Left lung (tissue), 10 donors: ENCODE measurements around the gene SNRK. TPM values are rescaled to one million over a fixed set of nuclear protein-coding genes. Genes with fewer than 3 reads are reported as not detected.

ENCODE experiments used
- ATAC-seq: fragments of 200-7000 bp; cut with Tn5 transposase; one replicate; pipeline ENCODE4 v1.9.1; 2020; ENCODE audit warnings: moderate library complexity
- DNase-seq, 4 donors: peaks; one replicate each; pipeline ENCODE4 v3.0.0-alpha.2; 2013 to 2020
- H3K27ac ChIP-seq, 2 donors: fragments of 200-600 bp; sonication (generic) in 1 of 2; one replicate each; pipeline versions ENCODE4 v1.5.0 to v1.8.0; 2020 to 2021
- H3K27me3 ChIP-seq, 2 donors: fragments of 200-600 bp; sonication (generic) in 1 of 2; one replicate each; pipeline versions ENCODE4 v1.5.0 to v1.8.0; 2020 to 2021
- H3K36me3 ChIP-seq, 2 donors: fragments of 200-600 bp; sonication (generic) in 1 of 2; one replicate each; pipeline versions ENCODE4 v1.5.0 to v1.8.0; 2020 to 2021
- H3K4me1 ChIP-seq, 2 donors: fragments of 200-600 bp; one replicate each; pipeline ENCODE4 v1.8.0; 2021
- H3K4me3 ChIP-seq, 2 donors: fragments of 200-600 bp; sonication (generic) in 1 of 2; one replicate each; pipeline versions ENCODE4 v1.5.0 to v1.8.0; 2020 to 2021; ENCODE audit warnings: mild to moderate bottlenecking in 1 of 2
- H3K9me3 ChIP-seq, 2 donors: fragments of 200-600 bp; sonication (generic) in 1 of 2; one replicate each; pipeline versions ENCODE4 v1.5.0 to v1.8.0; 2020 to 2021
- intact Hi-C, 2 donors: fragments of 100-400 bp; cut with DNase I; formaldehyde crosslinking; loops; one replicate each; pipeline versions ENCODE4 v1.11.2 to v1.14.2; 2022
- polyA plus RNA-seq, 6 donors: library from polyadenylated mRNA; unstranded; fragments of 120-200 nt; gene quantifications; one replicate each; pipeline ENCODE4 v1.2.1, GENCODE V29; 2013; ENCODE audit not compliant: insufficient read length in 6 of 6
- total RNA-seq, 2 donors: library from RNA; stranded (reverse); fragmentation: NEBNext Ultra II Directional; extraction: Animal tissue kit (Norgen Biotek cat#: 25700); gene quantifications; one replicate each; pipeline ENCODE4 v1.2.1, GENCODE V29; 2021
- TF ChIP-seq, protein P1 (sequence below), 2 donors: fragments of 200-600 bp; sonication (generic) in 1 of 2; IDR thresholded peaks; one replicate each; pipeline versions ENCODE4 v1.5.0 to v1.8.0; 2021; ENCODE audit warnings: antibody characterized with exemption in 2 of 2
- donor health status: DM: no; HTN: yes; CAD: no.
- donor health status: DM: no; HTN: no; CAD: no.

The SNRK gene
- total and polyA plus RNA-seq, 8 donors: 29.5 to 72.3 (median 64.7) TPM

DNA sequence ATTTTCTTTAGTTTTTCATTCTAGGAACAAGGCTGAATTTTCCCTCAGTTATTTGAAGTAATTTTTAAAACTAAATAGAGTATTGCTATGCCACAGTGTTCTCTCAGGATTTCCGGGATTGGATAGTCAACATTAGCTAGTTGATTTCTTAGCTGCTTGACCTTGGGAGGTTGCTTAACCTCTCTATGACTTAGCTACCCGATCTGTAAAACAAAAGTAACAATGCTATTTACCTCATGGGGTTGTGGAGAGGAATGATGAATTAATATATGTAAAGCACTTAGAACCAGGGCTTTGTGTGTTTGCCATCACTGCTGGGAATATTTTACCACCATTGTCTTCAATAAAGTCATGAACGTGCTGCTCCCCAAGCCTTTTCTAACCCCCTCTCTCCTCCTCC is 57.5 kb downstream of the SNRK start:
- H3K4me3 ChIP-seq: no peak overlapping the region
- H3K27ac ChIP-seq: no peak overlapping the region
- TF ChIP-seq, protein P1, sequence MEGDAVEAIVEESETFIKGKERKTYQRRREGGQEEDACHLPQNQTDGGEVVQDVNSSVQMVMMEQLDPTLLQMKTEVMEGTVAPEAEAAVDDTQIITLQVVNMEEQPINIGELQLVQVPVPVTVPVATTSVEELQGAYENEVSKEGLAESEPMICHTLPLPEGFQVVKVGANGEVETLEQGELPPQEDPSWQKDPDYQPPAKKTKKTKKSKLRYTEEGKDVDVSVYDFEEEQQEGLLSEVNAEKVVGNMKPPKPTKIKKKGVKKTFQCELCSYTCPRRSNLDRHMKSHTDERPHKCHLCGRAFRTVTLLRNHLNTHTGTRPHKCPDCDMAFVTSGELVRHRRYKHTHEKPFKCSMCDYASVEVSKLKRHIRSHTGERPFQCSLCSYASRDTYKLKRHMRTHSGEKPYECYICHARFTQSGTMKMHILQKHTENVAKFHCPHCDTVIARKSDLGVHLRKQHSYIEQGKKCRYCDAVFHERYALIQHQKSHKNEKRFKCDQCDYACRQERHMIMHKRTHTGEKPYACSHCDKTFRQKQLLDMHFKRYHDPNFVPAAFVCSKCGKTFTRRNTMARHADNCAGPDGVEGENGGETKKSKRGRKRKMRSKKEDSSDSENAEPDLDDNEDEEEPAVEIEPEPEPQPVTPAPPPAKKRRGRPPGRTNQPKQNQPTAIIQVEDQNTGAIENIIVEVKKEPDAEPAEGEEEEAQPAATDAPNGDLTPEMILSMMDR (IDR thresholded peaks at IDR 0.05): no peak
- intact Hi-C loops: no loop called here
- no peaks in the 10 kb centered on the region for H3K4me1 ChIP-seq
- peaks cover 3 to 98% of the 10 kb centered on the region in 2 donors for H3K36me3 ChIP-seq
- no peaks in the 10 kb centered on the region for H3K27me3 ChIP-seq
- peaks cover 0 to 5% of the 10 kb centered on the region in 2 donors for H3K9me3 ChIP-seq
- DNase-seq: no peak
- ATAC-seq: no peak

DNA sequence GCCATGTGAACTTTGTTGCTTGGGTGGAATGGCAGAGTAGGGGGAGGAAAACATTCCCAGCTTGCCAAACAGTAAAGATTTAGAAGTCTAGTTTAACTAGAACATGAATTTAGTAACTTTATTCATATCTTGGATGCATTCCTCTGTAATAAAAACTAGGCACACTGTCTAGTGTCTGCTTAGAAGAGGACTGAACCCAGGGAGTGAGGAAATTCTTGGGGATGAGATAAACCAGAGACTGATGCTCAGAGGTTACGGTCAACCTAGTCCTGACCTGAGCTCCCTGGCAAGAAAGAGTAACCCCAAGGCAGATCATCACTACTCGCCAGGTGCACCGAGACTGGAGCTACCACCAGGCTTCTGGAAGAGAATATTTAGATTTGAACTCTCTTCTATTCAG is 58.2 kb downstream of the SNRK start:
- Histone ChIP-seq H3K27ac (peak overlapping the region in 1 of 2 donors; percentile 38), H3K4me3 (no peak overlapping the region), H3K27me3 (no peaks in the 10 kb centered on the region), H3K4me1 (no peaks in the 10 kb centered on the region), H3K36me3 (peaks cover 3 to 98% of the 10 kb centered on the region in 2 donors), H3K9me3 (no peaks in the 10 kb centered on the region)
- ATAC-seq: no peak
- TF ChIP-seq, protein P1 (IDR thresholded peaks at IDR 0.05): no peak
- intact Hi-C loops: no loop called here
- no peak for DNase-seq

DNA sequence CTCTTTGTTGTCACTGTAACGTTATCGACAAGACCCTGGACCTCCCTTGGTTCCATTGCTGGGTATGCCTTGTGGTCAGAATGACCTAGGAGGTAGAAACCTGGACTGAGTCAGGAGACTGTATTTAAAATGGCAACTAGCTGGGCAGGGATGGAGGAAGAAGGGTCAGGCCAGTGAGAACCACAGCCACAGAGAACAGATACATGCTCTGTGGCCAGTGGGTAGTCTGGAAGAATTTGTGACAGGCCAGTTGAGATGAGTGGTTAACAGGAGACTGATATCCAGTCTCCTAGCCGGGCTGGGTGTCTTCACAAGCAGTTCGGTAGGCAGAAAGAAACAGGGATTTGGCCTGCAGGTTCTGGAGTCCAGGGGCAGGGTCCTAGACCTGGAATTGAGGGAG is 58.9 kb downstream of the SNRK start:
- H3K36me3 ChIP-seq: peaks cover 3 to 98% of the 10 kb centered on the region in 2 donors
- no peaks in the 10 kb centered on the region for H3K9me3 ChIP-seq
- H3K27ac ChIP-seq: peak overlapping the region in 1 of 2 donors; percentile 38
- TF ChIP-seq, protein P1 (IDR thresholded peaks at IDR 0.05): no peak
- H3K4me1 ChIP-seq: no peaks in the 10 kb centered on the region
- ATAC-seq (no peak), DNase-seq (no peak)
- intact Hi-C loops: no loop called here
- H3K27me3 ChIP-seq: no peaks in the 10 kb centered on the region
- no peak overlapping the region for H3K4me3 ChIP-seq

DNA sequence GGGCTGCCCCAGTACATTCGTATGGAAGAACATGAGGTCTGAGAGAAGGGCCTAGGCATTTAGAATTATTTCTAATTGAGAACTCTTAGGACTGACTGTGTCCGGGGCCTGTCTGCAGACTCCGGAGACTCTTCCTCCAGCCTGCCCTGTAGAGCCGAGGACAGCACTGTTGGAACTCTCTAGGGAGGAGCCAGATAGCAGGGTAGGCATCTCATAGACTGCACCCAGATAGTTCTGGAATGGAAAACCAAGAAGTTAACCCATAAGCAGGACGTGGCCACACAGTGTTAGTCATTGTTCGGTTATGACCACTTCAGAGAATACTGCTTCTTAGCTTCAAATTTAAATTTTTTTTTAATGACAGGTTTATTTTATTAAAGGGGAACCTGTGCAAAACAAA is 59.5 kb downstream of the SNRK start:
- peaks cover 0 to 98% of the 10 kb centered on the region in 2 donors for H3K36me3 ChIP-seq
- intact Hi-C loops: no loop called here

DNA sequence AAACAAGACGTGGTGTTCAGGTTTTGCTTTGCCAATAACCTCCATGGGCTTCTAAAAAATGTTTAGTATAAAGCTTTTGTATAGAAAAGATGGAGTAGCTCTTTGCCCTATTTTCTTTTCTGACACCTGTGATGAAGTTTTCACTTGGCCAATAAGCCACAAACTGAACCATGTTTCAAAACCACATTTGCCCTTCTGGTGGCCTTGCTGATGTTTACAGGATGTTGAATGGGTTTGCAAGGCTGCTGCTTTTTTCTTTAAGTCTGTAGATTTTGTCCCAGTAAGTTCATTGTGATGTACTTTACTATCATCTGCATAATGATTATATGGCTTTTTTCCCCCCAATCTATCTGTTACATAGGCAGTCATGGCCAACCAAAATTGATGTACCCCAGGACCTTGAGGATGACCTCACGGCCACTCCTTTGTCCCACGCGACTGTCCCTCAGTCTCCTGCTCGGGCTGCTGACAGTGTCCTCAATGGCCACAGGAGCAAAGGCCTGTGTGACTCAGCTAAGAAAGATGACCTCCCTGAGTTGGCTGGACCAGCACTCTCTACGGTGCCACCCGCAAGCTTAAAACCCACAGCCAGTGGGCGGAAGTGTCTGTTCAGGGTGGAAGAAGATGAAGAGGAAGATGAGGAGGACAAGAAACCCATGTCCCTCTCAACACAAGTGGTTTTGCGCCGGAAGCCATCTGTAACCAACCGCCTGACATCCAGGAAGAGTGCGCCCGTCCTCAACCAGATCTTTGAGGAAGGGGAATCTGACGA is 60.8 kb downstream of the SNRK start:
- TF ChIP-seq, protein P1 (IDR thresholded peaks at IDR 0.05): no peak
- intact Hi-C loops: no loop called here
- no peak for DNase-seq
- Histone ChIP-seq H3K27me3 (no peaks in the 10 kb centered on the region), H3K9me3 (peaks cover 0 to 4% of the 10 kb centered on the region in 2 donors), H3K36me3 (peaks cover 0 to 90% of the 10 kb centered on the region in 2 donors), H3K27ac (no peak overlapping the region), H3K4me3 (no peak overlapping the region), H3K4me1 (no peaks in the 10 kb centered on the region)
- no peak for ATAC-seq

More for the DNA sequence above, 59.5 kb downstream of the SNRK start:
- DNase-seq (no peak), ATAC-seq (no peak)
- TF ChIP-seq, protein P1 (IDR thresholded peaks at IDR 0.05): no peak
- no peak overlapping the region for H3K4me3 ChIP-seq
- H3K4me1 ChIP-seq: no peaks in the 10 kb centered on the region
- no peaks in the 10 kb centered on the region for H3K9me3 ChIP-seq
- H3K27me3 ChIP-seq: no peaks in the 10 kb centered on the region
- peak overlapping the region in 1 of 2 donors; percentile 38 for H3K27ac ChIP-seq
